ENCODE results near the gene RAB3GAP1. TPM values are rescaled to one million over a fixed set of nuclear protein-coding genes. Genes with fewer than 3 reads are reported as not detected.

The RAB3GAP1 gene
- total and polyA plus RNA-seq, 2 of the 4 experiments (the other 2 are of a cell fraction) = 21.2 to 65.8 TPM

DNA sequence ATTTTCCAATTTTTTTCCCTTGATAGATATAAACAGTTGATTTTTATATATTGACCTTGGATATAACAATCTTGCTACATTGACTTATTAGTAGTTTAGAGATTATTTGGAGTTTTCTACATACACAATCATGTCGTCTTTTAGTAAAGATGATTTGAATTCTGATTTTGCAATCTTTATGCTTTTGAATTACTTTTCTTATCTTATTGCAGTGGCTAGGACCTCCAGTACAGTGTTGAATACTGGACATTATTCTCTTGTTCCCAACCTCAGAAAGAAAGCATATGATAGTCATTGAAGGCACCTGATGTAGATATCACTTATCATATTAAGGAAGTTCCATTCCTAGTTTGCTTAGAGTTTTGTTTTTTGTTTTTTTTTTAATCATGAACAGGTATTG, 90.2 kb downstream of the RAB3GAP1 start:
- peaks cover 4 to 18% of the 10 kb centered on the region in 2 experiments; a peak in 3 of 4 replicates for H3K79me1 ChIP-seq (ENCODE audit: low read depth in 1 of 2, low read length in 2 of 2)
- no peaks in the 10 kb centered on the region; the same call in 1 of the 2 replicates for H4K20me1 ChIP-seq (ENCODE audit: insufficient read depth, low read length)
- H2BK15ac ChIP-seq (ENCODE audit: low read depth, low read length) = no peak overlapping the region
- H3K18ac ChIP-seq (ENCODE audit: low read depth, low read length) = no peak overlapping the region
- no peak overlapping the region for H2AFZ ChIP-seq (replicated peaks; ENCODE audit: low read length, poor library complexity)
- intact Hi-C loops (cut with micrococcal nuclease) (no loop called here), dilution Hi-C loops (cut with HindIII; ENCODE audit: low sequenced_read_pairs, unreplicated experiment) (no loop called here), in situ Hi-C loops (cut with MboI; ENCODE audit: low sequenced_read_pairs) (no loop called here)
- H2BK20ac ChIP-seq (ENCODE audit: low read depth, low read length) = no peak overlapping the region
- H3K23ac ChIP-seq (ENCODE audit: low read depth, low read length) = no peak overlapping the region
- ChIA-PET CTCF (no interaction called here), POLR2A (ENCODE audit: unreplicated experiment) (no interaction called here)
- peaks cover 3% of the 10 kb centered on the region; the same call in 1 of the 2 replicates for H3K9me1 ChIP-seq (ENCODE audit: insufficient read depth, low read length)
- H2AK9ac ChIP-seq (replicated peaks; ENCODE audit: low read depth, low read length, poor library complexity) = no peak overlapping the region
- H3K56ac ChIP-seq (ENCODE audit: extremely low read depth, insufficient read depth, low read length) = no peak overlapping the region
- no peak for ATAC-seq (ENCODE audit: low read depth)
- no peak overlapping the region for H3K27ac ChIP-seq (ENCODE audit: insufficient read depth, low read length)
- no peak overlapping the region for H2BK120ac ChIP-seq (ENCODE audit: low read depth, low read length)
- no peak overlapping the region for H2AK5ac ChIP-seq (ENCODE audit: low read depth, low read length)
- H2BK5ac ChIP-seq (ENCODE audit: low read depth, low read length, poor library complexity, severe bottlenecking) = no peak overlapping the region
- H3K14ac ChIP-seq (replicated peaks; ENCODE audit: low read depth, low read length) = no peak overlapping the region
- no peak overlapping the region for H4K91ac ChIP-seq (ENCODE audit: insufficient read depth, low read depth, low read length)
- TF ChIP-seq RCOR1 (IDR thresholded peaks at IDR 0.05; ENCODE audit: insufficient replicate concordance, low read length) = no peak
- no peak for TF ChIP-seq CEBPB (IDR thresholded peaks at IDR 0.05; ENCODE audit: low read depth, low read length)
- no peak for TF ChIP-seq POLR2A (IDR thresholded peaks at IDR 0.05; ENCODE audit: low read depth, low read length)
- TF ChIP-seq MAZ (IDR thresholded peaks at IDR 0.05; ENCODE audit: borderline replicate concordance, low read depth, low read length) = no peak
- TF ChIP-seq FOS (IDR thresholded peaks at IDR 0.05; ENCODE audit: low read depth, low read length) = no peak
- no peak for TF ChIP-seq CTCF (conservative IDR thresholded peaks at IDR 0.05; ENCODE audit: low read depth, low read length)
- no peak for TF ChIP-seq BHLHE40 (IDR thresholded peaks at IDR 0.05; ENCODE audit: low read depth, low read length)
- no peak for TF ChIP-seq MAFK (IDR thresholded peaks at IDR 0.05; ENCODE audit: low read depth, low read length)
- no peak for TF ChIP-seq ELK1 (IDR thresholded peaks at IDR 0.05; ENCODE audit: borderline replicate concordance, low read depth, low read length)
- no peak for TF ChIP-seq NFE2L2 (IDR thresholded peaks at IDR 0.05; ENCODE audit: low read depth, low read length)
- TF ChIP-seq RFX5 (IDR thresholded peaks at IDR 0.05; ENCODE audit: low read depth, low read length) = no peak
- no peak for TF ChIP-seq SMC3 (IDR thresholded peaks at IDR 0.05; ENCODE audit: low read depth, low read length)
- no peak for TF ChIP-seq RAD21 (IDR thresholded peaks at IDR 0.05; ENCODE audit: low read length)
- no peak for TF ChIP-seq USF2 (IDR thresholded peaks at IDR 0.05; ENCODE audit: low read depth, low read length)
- no peak for TF ChIP-seq CHD1 (IDR thresholded peaks at IDR 0.05; ENCODE audit: low read depth, low read length)
- H3K36me3 ChIP-seq (ENCODE audit: control insufficient read depth, insufficient read depth, low read length) = peaks cover 10% of the 10 kb centered on the region; the same call in 1 of the 2 replicates
- no peaks in the 10 kb centered on the region for H3K4me1 ChIP-seq (ENCODE audit: control insufficient read depth, insufficient read depth, low read length)
- H3K4ac ChIP-seq (ENCODE audit: low read depth, low read length) = no peak overlapping the region
- H4K5ac ChIP-seq (ENCODE audit: low read depth, low read length) = no peak overlapping the region
- H3K4me2 ChIP-seq (ENCODE audit: low read depth, low read length) = no peak overlapping the region
- WGBS, 2 experiments (ENCODE audit: extremely low coverage in 2 of 2, insufficient read length in 1 of 2) = no CpG with 5 or more reads among the region's 1 CpG
- no TSS peak for BruUV-seq (replicated peaks)
- no peak for DNase-seq
- H3K27me3 ChIP-seq (ENCODE audit: control insufficient read depth, insufficient read depth, low read length) = no peaks in the 10 kb centered on the region
- no peak overlapping the region for H3K4me3 ChIP-seq (ENCODE audit: insufficient read depth, low read depth, low read length)
- no peak overlapping the region for H4K8ac ChIP-seq (ENCODE audit: low read depth in 2 of 2, low read length in 2 of 2)
- H3K9me3 ChIP-seq (ENCODE audit: control insufficient read depth, insufficient read depth, low read length) = no peaks in the 10 kb centered on the region
- no peak overlapping the region for H3K9ac ChIP-seq (ENCODE audit: low read depth, low read length)
